HepG2 (cell line): Measurements from ENCODE around the gene PTH1R. TPM values are rescaled to one million over a fixed set of nuclear protein-coding genes. Genes with fewer than 3 reads are reported as not detected.

Source experiments
- CCDC6 ChIP-seq: sonication (generic); formaldehyde crosslinking; IDR thresholded peaks from 2 replicates; pipeline ENCODE4 v1.8.1; 2022; ENCODE audit warnings: mild to moderate bottlenecking, missing genetic modification reagents, moderate library complexity
- DR1 ChIP-seq: sonication (generic); formaldehyde crosslinking; IDR thresholded peaks from 2 replicates; pipeline ENCODE4 v1.8.0; 2021; ENCODE audit warnings: mild to moderate bottlenecking, missing genetic modification reagents, inconsistent platforms
- RBAK ChIP-seq: sonication (generic); formaldehyde crosslinking; IDR thresholded peaks from 2 replicates; pipeline ENCODE4 v1.5.1; 2020; ENCODE audit warnings: mild to moderate bottlenecking, missing genetic modification reagents
- YEATS4 ChIP-seq: sonication (generic); formaldehyde crosslinking; IDR thresholded peaks from 2 replicates; pipeline ENCODE4 v1.4.0; 2020; ENCODE audit warnings: missing genetic modification reagents, borderline replicate concordance
- ZBTB21 ChIP-seq: sonication (generic); formaldehyde crosslinking; IDR thresholded peaks from 2 replicates; pipeline ENCODE4 v1.4.0; 2020; ENCODE audit warnings: missing genetic modification reagents
- ZNF317 ChIP-seq: sonication (generic); formaldehyde crosslinking; IDR thresholded peaks from 2 replicates; pipeline ENCODE4 v1.5.0; 2020; ENCODE audit warnings: mild to moderate bottlenecking, missing genetic modification reagents
- ZNF607 ChIP-seq: sonication (generic); formaldehyde crosslinking; IDR thresholded peaks from 2 replicates; pipeline ENCODE4 v1.5.1; 2020; ENCODE audit warnings: missing genetic modification reagents, mild to moderate bottlenecking, borderline replicate concordance
- ZSCAN12 ChIP-seq: sonication (generic); formaldehyde crosslinking; IDR thresholded peaks from 2 replicates; pipeline ENCODE4 v1.9.0; 2021; ENCODE audit warnings: mild to moderate bottlenecking, missing genetic modification reagents
- polyA plus RNA-seq, 8 experiments: library from polyadenylated mRNA; depleted of rRNA in 3 of 8; stranded (reverse) in 7 of 8; unstranded in 1 of 8; fragments of >200 nt; fragmentation: Illumina TruSeq in 4 of 8; extraction: Trizol in 4 of 8; gene quantifications; 2 replicates each; pipeline versions ENCODE4 v1.2.1 to v1.2.3, GENCODE V29; 2011 to 2016; ENCODE audit warnings: low read depth in 4 of 8, missing spikeins in 1 of 8, mixed read lengths in 1 of 8; ENCODE audit not compliant: insufficient read depth in 1 of 8
- total RNA-seq, 5 experiments: library from RNA; depleted of rRNA; stranded (reverse); fragments of >200 nt; fragmentation: Illumina TruSeq; extraction: Trizol; gene quantifications; 2 replicates each; pipeline ENCODE4 v1.2.3, GENCODE V29; 2016; ENCODE audit warnings: low read depth in 1 of 5
- TF ChIP-seq, protein P1 (sequence below), 2 experiments: fragments of 450-650 bp in 1 of 2; sonication (generic) in 1 of 2; formaldehyde crosslinking in 1 of 2; IDR thresholded peaks; 2 replicates each; pipeline versions ENCODE4 v1.6.1 to v1.8.0; 2016 to 2022; ENCODE audit warnings: antibody characterized with exemption in 1 of 2, mild to moderate bottlenecking in 1 of 2, missing genetic modification reagents in 1 of 2
- TF ChIP-seq, protein P2 (sequence below): sonication (generic); formaldehyde crosslinking; IDR thresholded peaks from 2 replicates; pipeline ENCODE4 v1.4.0; 2020; ENCODE audit warnings: missing genetic modification reagents, mild to moderate bottlenecking, borderline replicate concordance
- TF ChIP-seq, protein P3 (sequence below): sonication (generic); formaldehyde crosslinking; IDR thresholded peaks from 2 replicates; pipeline ENCODE4 v1.4.0; 2020; ENCODE audit warnings: mild to moderate bottlenecking, missing genetic modification reagents

PTH1R gene
- total and polyA plus RNA-seq, 2 of the 13 experiments (the other 11 are each of a cell fraction or from before 2014, with no cell fraction given): not detected

DNA sequence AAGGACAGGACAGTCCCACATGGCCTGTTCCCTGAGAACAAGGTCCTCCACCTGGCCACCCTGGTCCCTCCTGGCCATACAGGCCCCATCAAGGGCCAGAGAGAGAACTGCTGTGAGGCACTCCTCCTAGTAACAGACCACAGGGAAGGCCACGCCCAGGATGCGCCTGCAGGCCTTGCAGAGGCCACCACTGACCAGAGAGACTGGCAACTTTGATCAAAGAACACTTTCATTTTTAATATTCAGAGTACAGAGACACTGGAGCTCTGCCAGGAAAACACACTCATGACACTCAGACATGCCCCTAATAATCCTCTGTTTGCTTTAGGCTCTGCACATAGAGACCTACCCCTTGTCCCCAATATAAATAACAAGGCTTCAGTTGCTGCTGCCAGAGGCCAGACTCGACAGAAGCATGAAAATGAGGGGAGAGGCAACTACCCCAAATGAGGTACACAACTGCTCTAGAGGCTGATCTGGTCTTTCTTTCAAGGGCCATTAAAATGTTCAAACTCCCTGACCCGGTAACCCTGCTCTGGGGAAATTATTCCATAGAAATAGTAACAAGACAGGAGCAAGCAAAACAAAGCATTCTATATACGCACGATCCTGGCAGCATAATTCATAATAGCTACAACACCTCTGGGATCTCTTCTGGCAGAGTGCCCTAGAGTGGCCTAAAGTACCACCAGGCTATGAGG lies 54.3 kb downstream of the PTH1R start (continued):
- no peak for TF ChIP-seq RBAK (CRISPR knock-in tag)
- TF ChIP-seq YEATS4 (CRISPR knock-in tag): no peak
- no peak for TF ChIP-seq ZSCAN12 (CRISPR knock-in tag)
- TF ChIP-seq CCDC6 (CRISPR knock-in tag): no peak
- TF ChIP-seq, protein P1, sequence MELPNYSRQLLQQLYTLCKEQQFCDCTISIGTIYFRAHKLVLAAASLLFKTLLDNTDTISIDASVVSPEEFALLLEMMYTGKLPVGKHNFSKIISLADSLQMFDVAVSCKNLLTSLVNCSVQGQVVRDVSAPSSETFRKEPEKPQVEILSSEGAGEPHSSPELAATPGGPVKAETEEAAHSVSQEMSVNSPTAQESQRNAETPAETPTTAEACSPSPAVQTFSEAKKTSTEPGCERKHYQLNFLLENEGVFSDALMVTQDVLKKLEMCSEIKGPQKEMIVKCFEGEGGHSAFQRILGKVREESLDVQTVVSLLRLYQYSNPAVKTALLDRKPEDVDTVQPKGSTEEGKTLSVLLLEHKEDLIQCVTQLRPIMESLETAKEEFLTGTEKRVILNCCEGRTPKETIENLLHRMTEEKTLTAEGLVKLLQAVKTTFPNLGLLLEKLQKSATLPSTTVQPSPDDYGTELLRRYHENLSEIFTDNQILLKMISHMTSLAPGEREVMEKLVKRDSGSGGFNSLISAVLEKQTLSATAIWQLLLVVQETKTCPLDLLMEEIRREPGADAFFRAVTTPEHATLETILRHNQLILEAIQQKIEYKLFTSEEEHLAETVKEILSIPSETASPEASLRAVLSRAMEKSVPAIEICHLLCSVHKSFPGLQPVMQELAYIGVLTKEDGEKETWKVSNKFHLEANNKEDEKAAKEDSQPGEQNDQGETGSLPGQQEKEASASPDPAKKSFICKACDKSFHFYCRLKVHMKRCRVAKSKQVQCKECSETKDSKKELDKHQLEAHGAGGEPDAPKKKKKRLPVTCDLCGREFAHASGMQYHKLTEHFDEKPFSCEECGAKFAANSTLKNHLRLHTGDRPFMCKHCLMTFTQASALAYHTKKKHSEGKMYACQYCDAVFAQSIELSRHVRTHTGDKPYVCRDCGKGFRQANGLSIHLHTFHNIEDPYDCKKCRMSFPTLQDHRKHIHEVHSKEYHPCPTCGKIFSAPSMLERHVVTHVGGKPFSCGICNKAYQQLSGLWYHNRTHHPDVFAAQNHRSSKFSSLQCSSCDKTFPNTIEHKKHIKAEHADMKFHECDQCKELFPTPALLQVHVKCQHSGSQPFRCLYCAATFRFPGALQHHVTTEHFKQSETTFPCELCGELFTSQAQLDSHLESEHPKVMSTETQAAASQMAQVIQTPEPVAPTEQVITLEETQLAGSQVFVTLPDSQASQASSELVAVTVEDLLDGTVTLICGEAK (IDR thresholded peaks at IDR 0.05): no peak
- TF ChIP-seq, protein P1 (CRISPR knock-in tag; IDR thresholded peaks at IDR 0.05): no peak
- TF ChIP-seq, protein P2, sequence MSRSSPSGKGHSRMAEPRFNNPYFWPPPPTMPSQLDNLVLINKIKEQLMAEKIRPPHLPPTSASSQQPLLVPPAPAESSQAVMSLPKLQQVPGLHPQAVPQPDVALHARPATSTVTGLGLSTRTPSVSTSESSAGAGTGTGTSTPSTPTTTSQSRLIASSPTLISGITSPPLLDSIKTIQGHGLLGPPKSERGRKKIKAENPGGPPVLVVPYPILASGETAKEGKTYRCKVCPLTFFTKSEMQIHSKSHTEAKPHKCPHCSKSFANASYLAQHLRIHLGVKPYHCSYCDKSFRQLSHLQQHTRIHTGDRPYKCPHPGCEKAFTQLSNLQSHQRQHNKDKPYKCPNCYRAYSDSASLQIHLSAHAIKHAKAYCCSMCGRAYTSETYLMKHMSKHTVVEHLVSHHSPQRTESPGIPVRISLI: no peak
- TF ChIP-seq, protein P3, sequence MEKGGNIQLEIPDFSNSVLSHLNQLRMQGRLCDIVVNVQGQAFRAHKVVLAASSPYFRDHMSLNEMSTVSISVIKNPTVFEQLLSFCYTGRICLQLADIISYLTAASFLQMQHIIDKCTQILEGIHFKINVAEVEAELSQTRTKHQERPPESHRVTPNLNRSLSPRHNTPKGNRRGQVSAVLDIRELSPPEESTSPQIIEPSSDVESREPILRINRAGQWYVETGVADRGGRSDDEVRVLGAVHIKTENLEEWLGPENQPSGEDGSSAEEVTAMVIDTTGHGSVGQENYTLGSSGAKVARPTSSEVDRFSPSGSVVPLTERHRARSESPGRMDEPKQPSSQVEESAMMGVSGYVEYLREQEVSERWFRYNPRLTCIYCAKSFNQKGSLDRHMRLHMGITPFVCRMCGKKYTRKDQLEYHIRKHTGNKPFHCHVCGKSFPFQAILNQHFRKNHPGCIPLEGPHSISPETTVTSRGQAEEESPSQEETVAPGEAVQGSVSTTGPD (CRISPR knock-in tag): no peak
- no peak for TF ChIP-seq ZNF317 (CRISPR knock-in tag)
- TF ChIP-seq ZBTB21: no peak
- no peak for TF ChIP-seq ZNF607
- TF ChIP-seq DR1 (CRISPR knock-in tag): no peak
